GM19463 (cell line): ENCODE data around the gene SYT17.

ENCODE experiments used
- ATAC-seq: cut with Tn5 transposase; IDR thresholded peaks from one replicate; pipeline ENCODE4 v1.9.1; 2021; ENCODE audit warnings: mild to moderate bottlenecking, moderate library complexity; ENCODE audit not compliant: unreplicated experiment

SYT17 gene

GRCh38 chr16:19242186-19242585, 74.1 kb downstream of the SYT17 start:
- ATAC-seq: no peak

GRCh38 chr16:19242987-19243575, 75.0 kb downstream of the SYT17 start:
- ATAC-seq: no peak

DNA sequence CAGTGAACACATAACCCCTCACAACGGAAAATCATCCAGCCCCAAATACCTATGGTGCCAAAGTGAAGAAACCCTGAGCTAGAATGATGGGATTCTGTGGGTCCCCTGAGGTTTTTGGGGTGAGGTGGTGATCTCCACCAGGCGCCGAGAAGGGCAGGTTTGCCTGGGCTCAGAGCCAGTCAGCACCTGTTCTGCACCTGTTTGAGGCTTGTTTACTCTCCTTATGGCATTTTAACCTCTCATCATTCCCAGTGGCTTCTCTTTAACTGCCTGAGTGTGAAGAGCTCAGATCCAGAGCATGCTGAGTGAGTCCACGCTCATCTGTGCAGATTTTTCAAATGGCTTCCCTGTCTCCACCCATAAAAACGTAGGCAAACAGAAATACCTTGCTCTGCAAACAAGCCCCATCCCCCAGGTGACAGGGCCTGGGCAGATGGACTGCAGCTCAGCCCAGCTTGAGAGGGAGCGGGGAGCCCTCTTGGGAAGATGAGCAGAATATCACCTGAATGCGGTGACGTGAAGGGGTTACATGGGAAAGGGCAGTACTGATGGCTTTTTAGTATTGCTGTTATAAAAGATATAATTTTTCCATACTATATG, 77.4 kb downstream of the SYT17 start:
- ATAC-seq: no peak

GRCh38 chr16:19252904-19253303, 84.9 kb downstream of the SYT17 start:
- no peak for ATAC-seq

GRCh38 chr16:19254611-19255010, 86.6 kb downstream of the SYT17 start:
- ATAC-seq: no peak

DNA sequence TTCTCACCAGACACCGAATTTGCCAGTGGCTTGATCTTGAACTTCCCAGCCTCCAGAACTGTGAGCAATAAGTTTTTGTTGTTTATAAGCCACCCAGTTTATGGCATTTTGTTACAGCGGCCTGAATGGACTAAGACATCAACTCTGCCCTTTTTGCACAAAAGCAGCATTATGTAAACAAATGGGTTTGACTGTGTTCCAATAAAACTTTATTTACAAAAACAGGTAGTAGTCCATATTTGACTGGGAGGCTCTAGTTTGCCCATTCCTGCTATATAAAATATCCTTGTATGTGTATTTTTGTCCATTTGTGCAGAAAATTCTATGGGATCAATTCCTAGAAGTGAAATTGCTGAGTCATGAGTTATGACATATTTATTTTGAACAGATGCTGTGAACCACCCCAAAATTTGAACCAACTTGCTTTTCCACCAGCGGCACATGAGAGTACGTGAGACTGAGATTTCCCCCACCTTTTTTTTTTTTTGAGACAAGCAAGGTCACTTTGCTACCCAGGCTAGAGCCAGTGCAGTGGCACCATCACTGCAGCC, 96.2 kb downstream of the SYT17 start:
- no peak for ATAC-seq

DNA sequence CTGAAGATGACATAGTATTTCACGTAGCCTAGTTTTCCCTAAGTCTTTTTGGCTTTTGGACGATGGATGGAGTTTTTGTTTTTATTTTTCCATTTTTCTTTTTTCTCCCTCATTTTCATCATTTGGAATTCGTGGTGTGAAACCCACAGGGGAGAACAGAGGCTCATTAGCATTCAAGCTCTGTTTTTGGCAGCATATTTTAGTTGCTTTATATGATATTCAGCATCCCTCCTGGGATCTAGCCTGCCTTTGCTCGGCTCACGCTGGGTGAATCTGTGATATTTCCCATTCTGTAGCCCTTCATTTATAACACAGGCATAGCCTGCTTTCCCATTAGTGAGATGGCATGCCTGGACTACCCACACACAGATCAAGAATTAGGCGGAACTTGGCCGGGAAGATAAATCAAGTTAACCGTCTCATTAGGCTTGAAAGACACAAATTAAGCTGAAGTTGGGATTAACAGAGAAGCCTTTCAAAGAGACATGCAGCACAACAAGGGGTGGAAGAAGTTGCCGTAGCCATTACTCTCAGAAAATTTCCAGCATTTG, 97.4 kb downstream of the SYT17 start:
- no peak for ATAC-seq

- no peak for ATAC-seq
Observed at GRCh38 chr16:19266774-19267173, 98.7 kb downstream of the SYT17 start.

GRCh38 chr16:19269098-19269497, 101.1 kb downstream of the SYT17 start:
- no peak for ATAC-seq

- ATAC-seq: no peak
Observed at GRCh38 chr16:19274165-19274797, 106.2 kb downstream of the SYT17 start.

- no peak for ATAC-seq
Observed at GRCh38 chr16:19278403-19278802, 110.4 kb downstream of the SYT17 start.

DNA sequence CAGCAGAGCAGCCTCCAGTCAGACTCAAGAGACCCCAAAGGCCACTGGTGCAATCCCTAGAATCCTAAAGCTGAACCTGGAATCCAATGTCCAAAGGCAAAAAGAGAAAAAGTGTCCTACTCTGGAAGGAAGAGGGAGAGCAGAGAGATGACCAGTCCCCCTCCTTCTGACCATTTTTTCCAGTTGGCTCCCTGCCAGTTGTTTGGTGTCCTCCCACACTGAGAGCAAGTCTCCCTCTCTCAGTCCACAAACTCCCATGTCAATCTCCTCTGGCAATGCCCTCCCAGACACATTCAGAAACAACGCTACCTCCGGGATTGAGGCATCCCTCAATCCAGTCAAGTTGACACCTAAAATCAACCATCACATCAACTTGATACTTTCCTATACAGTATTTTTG, 113.2 kb downstream of the SYT17 start:
- no peak for ATAC-seq

DNA sequence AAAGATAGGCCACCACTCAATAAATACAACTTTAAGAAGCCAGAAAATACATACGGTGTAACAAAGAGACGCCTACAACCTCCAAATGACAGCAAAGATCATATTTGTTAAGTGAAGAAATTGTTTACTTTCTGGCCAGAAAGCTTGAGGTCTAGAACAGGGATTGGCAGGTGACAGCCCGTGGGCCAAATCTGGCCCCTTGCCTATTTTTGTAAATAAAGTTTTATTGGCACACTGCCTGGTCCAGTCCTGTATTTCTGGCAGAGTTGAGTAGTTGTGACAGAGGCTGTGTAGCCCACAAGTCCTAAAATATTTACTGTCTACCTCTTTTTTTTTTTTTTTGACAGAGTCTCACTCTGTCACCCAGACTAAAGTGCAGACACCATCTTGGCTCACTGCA, 114.1 kb downstream of the SYT17 start:
- ATAC-seq: no peak

- ATAC-seq: no peak
Observed at GRCh38 chr16:19283637-19284036, 115.6 kb downstream of the SYT17 start.

- ATAC-seq: no peak
Observed at GRCh38 chr16:19284207-19284606, 116.2 kb downstream of the SYT17 start.

DNA sequence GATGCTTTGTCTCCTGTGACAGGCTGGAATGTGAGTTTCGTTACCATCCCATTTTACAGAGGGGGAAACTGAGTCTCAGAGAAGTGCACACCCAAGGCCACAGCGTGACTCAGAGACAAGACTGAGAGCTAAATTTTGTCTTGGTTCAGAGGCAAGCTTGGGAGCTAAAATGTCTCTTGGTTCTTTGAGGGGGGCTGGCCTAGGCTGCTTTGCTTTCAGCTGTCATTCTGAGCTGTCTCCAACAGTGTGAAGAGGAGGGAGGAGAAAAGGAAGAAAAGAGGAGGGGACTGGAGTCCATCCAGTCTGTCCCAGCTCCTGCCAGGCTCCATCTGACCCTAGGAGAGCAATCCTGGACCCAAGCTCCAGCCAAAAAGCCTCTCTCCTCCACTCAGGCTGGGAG, 117.4 kb downstream of the SYT17 start, which contains the start of gene CLEC19A:
CLEC19A (plus strand) TSS at position 301 of the 400 bp plus-strand sequence. CDS start 121 bp downstream, outside the sequence.
- no peak for ATAC-seq

GRCh38 chr16:19286827-19287226, 118.8 kb downstream of the SYT17 start:
- no peak for ATAC-seq

DNA sequence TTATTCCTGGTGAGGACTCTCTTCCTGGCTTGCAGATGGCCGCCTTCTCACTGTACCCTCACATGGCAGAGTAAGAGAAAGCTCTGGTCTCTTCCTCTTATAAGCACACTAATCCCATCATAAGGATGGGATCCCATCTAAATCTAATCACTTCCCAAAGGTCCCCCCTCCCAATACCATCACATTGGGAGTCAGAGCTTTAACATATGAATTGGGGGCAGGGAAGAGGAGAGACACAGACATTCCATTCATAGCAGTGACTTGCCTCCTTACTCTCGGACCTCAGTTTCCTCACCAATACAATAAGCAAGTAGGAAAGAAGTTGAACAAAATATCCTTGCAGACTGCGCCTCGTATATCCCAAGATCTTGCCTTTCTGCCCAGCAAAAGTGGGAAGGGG, 119.2 kb downstream of the SYT17 start:
- no peak for ATAC-seq

DNA sequence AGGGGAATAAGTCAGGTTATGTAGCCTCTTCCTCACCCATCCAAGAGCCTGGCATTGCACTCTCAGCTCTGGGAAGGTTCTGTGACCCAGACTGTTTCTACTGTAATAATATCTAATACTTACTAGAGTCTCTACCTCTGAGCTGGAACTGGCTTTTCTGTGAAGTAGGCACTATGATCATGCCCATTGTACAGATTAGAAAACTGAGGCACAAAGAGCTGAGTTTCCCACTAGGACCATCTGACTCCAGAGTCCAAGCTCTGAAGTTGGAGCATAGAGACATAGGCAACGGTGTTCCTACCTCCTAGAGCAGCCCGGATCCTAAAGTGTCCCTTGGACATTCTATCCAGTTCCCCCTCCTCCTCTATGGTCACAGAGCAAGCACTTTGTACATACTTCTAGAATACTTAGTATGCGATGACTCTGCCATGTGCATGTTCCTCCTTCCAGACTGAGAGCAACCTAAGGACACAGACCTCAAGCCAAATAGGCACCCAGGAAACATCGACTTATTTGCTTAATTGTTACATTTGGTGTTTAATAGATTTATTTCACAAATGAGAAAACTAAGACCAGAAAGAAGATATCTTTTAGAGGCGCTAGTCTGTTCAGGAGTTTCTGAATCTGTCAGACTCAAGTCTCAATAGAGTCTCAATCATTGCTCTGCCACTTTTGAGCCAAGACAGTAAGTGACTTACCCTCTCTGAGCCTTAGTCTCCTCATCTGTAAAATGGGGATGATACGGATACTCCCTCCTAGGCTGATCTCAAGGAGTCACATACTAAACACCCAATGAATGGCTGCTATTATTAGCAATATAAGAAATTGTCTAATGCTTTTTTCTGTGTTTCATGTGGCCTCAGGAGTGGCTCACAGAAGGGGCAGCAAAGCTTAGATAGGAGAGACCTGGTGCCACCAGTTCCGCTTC, 121.1 kb downstream of the SYT17 start:
- ATAC-seq: no peak

DNA sequence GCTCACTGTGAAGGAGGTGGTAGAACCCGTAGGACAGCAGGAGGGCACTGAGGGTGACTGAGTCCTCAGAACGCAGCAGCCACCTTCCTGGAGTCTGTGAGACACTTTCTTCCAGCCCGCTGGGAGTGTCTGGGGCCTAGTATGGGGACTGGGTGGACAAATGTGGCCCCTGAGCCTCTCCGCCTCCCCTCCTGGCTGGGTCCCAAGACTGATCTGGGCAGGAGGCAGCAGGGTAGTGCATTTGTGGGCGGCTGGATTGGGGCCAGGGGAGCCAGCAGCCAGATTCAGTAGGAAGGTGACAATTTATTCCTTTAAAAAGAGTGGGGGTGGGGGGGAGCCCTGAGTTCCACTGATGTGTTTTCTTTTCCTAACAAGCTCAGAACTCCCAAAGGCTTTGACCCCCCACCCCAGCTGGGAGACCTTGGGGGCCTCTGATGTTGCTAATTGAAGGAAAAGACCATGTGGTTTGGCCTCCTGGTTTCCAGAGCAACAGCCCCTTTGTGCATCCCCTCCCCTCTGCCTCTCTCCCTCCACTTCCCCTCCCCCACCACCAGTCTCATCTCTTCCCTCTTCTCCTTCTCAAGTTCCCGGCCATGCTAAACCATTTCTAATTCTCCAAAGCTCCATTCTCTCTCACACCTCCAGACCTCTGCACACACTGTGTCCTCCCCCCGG, 121.9 kb downstream of the SYT17 start:
- no peak for ATAC-seq
